ENCODE results near the gene DIPK2A. TPM values are rescaled to one million over a fixed set of nuclear protein-coding genes. Genes with fewer than 3 reads are reported as not detected.

DIPK2A gene
- total RNA-seq, 1 experiment from 2014 or later: 11.0 TPM

DNA sequence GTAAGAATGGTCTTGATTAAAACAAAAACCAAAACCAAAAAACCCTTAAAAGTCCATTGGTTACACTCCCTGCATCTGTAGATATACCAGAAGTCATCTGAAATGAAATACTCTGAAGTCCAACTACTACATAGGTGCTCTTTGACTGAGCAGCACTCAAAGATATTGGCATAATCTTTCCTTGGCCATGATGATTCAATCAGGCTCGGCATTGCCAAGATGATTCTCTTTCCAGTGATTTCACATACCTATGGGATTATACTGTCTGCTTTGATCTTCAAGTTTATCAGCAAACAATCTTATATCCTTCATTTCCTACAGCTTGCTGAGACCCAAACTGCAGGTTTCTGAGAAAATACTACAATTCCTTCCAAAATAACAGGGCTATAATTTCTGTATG, 35.9 kb upstream of the DIPK2A start:
- H3K4me2 ChIP-seq (ENCODE audit: low read length): no peak overlapping the region
- no peaks in the 10 kb centered on the region for H3K9me3 ChIP-seq (ENCODE audit: control insufficient read depth in 1 of 2, insufficient read depth in 1 of 2, low read depth in 1 of 2, low read length in 2 of 2)
- no peaks in the 10 kb centered on the region for H4K20me1 ChIP-seq (ENCODE audit: insufficient read depth)
- ChIA-PET POLR2A (no interaction called here), CTCF (no interaction called here), RAD21 (ENCODE audit: low non-redundant PET in 1 of 2, low total read pairs in 2 of 2, uncharacterized antibody in 2 of 2, unreplicated experiment in 2 of 2) (no interaction called here)
- no peaks in the 10 kb centered on the region for H3K27me3 ChIP-seq (ENCODE audit: insufficient read depth, low read length)
- H3K79me2 ChIP-seq (ENCODE audit: insufficient read depth, low read length): no peaks in the 10 kb centered on the region
- TF ChIP-seq EZH2phosphoT487 (IDR thresholded peaks at IDR 0.05; ENCODE audit: borderline replicate concordance): no peak
- no peak for TF ChIP-seq YY1 (IDR thresholded peaks at IDR 0.05; ENCODE audit: extremely low read depth, insufficient replicate concordance, low read depth, low read length)
- no peak for TF ChIP-seq SIN3A (IDR thresholded peaks at IDR 0.05; ENCODE audit: low read depth)
- no peak for TF ChIP-seq TCF7L2 (IDR thresholded peaks at IDR 0.05; ENCODE audit: borderline replicate concordance, extremely low read depth, insufficient read depth, insufficient read length)
- no peak for TF ChIP-seq ZFX (IDR thresholded peaks at IDR 0.05)
- TF ChIP-seq CEBPB (IDR thresholded peaks at IDR 0.05; ENCODE audit: low read depth): no peak
- no peak for TF ChIP-seq ZNF274 (IDR thresholded peaks at IDR 0.05; ENCODE audit: low read depth, low read length)
- no peak for TF ChIP-seq POLR2AphosphoS5 (IDR thresholded peaks at IDR 0.05; ENCODE audit: low read depth, low read length)
- TF ChIP-seq, protein P1, sequence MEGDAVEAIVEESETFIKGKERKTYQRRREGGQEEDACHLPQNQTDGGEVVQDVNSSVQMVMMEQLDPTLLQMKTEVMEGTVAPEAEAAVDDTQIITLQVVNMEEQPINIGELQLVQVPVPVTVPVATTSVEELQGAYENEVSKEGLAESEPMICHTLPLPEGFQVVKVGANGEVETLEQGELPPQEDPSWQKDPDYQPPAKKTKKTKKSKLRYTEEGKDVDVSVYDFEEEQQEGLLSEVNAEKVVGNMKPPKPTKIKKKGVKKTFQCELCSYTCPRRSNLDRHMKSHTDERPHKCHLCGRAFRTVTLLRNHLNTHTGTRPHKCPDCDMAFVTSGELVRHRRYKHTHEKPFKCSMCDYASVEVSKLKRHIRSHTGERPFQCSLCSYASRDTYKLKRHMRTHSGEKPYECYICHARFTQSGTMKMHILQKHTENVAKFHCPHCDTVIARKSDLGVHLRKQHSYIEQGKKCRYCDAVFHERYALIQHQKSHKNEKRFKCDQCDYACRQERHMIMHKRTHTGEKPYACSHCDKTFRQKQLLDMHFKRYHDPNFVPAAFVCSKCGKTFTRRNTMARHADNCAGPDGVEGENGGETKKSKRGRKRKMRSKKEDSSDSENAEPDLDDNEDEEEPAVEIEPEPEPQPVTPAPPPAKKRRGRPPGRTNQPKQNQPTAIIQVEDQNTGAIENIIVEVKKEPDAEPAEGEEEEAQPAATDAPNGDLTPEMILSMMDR (IDR thresholded peaks at IDR 0.05 in 2 of 3, conservative IDR thresholded peaks at IDR 0.05 in 1 of 3; ENCODE audit: borderline replicate concordance in 1 of 3, insufficient read depth in 1 of 3, low read depth in 2 of 3, low read length in 2 of 3): no peak
- TF ChIP-seq RAD21 (IDR thresholded peaks at IDR 0.05; ENCODE audit: low read depth): no peak
- no peak for TF ChIP-seq EZH2 (IDR thresholded peaks at IDR 0.05)
- TF ChIP-seq, protein P2, sequence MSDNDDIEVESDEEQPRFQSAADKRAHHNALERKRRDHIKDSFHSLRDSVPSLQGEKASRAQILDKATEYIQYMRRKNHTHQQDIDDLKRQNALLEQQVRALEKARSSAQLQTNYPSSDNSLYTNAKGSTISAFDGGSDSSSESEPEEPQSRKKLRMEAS (IDR thresholded peaks at IDR 0.05): no peak
- TF ChIP-seq, protein P3, sequence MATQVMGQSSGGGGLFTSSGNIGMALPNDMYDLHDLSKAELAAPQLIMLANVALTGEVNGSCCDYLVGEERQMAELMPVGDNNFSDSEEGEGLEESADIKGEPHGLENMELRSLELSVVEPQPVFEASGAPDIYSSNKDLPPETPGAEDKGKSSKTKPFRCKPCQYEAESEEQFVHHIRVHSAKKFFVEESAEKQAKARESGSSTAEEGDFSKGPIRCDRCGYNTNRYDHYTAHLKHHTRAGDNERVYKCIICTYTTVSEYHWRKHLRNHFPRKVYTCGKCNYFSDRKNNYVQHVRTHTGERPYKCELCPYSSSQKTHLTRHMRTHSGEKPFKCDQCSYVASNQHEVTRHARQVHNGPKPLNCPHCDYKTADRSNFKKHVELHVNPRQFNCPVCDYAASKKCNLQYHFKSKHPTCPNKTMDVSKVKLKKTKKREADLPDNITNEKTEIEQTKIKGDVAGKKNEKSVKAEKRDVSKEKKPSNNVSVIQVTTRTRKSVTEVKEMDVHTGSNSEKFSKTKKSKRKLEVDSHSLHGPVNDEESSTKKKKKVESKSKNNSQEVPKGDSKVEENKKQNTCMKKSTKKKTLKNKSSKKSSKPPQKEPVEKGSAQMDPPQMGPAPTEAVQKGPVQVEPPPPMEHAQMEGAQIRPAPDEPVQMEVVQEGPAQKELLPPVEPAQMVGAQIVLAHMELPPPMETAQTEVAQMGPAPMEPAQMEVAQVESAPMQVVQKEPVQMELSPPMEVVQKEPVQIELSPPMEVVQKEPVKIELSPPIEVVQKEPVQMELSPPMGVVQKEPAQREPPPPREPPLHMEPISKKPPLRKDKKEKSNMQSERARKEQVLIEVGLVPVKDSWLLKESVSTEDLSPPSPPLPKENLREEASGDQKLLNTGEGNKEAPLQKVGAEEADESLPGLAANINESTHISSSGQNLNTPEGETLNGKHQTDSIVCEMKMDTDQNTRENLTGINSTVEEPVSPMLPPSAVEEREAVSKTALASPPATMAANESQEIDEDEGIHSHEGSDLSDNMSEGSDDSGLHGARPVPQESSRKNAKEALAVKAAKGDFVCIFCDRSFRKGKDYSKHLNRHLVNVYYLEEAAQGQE (IDR thresholded peaks at IDR 0.05; ENCODE audit: low read depth): no peak
- TF ChIP-seq POLR2A (IDR thresholded peaks at IDR 0.05; ENCODE audit: borderline replicate concordance, extremely low read depth, insufficient read depth, insufficient read length): no peak
- TF ChIP-seq SP1 (IDR thresholded peaks at IDR 0.05; ENCODE audit: low read depth): no peak
- TF ChIP-seq, protein P4, sequence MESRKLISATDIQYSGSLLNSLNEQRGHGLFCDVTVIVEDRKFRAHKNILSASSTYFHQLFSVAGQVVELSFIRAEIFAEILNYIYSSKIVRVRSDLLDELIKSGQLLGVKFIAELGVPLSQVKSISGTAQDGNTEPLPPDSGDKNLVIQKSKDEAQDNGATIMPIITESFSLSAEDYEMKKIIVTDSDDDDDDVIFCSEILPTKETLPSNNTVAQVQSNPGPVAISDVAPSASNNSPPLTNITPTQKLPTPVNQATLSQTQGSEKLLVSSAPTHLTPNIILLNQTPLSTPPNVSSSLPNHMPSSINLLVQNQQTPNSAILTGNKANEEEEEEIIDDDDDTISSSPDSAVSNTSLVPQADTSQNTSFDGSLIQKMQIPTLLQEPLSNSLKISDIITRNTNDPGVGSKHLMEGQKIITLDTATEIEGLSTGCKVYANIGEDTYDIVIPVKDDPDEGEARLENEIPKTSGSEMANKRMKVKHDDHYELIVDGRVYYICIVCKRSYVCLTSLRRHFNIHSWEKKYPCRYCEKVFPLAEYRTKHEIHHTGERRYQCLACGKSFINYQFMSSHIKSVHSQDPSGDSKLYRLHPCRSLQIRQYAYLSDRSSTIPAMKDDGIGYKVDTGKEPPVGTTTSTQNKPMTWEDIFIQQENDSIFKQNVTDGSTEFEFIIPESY (IDR thresholded peaks at IDR 0.05; ENCODE audit: extremely low read depth, insufficient replicate concordance, low read length): no peak
- TF ChIP-seq, protein P5, sequence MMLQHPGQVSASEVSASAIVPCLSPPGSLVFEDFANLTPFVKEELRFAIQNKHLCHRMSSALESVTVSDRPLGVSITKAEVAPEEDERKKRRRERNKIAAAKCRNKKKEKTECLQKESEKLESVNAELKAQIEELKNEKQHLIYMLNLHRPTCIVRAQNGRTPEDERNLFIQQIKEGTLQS (IDR thresholded peaks at IDR 0.05): no peak
- no peak for TF ChIP-seq FOSL1 (IDR thresholded peaks at IDR 0.05; ENCODE audit: low read depth)
- TF ChIP-seq ELF1 (IDR thresholded peaks at IDR 0.05; ENCODE audit: borderline replicate concordance, low read depth): no peak
- no peak for TF ChIP-seq SRF (IDR thresholded peaks at IDR 0.05; ENCODE audit: low read depth)
- H2AFZ ChIP-seq (ENCODE audit: low read depth, low read length, poor library complexity, severe bottlenecking): no peak overlapping the region
- intact Hi-C loops (cut with micrococcal nuclease): no loop called here
- DNase-seq (ENCODE audit: low read depth, low spot score): no peak
- H3K4me1 ChIP-seq (ENCODE audit: control insufficient read depth in 1 of 2, insufficient read depth in 2 of 2, low read length in 2 of 2): no peaks in the 10 kb centered on the region
- no peak overlapping the region for H3K4me3 ChIP-seq (replicated peaks in 1 of 2; ENCODE audit: low read depth in 1 of 2, low read length in 2 of 2)
- H3K9ac ChIP-seq (ENCODE audit: low read length): no peak overlapping the region
- no peak overlapping the region for H3K27ac ChIP-seq (ENCODE audit: low read depth, low read length)
- BruUV-seq (replicated peaks): no TSS peak
- H3K36me3 ChIP-seq (ENCODE audit: control insufficient read depth in 1 of 2, insufficient read depth in 2 of 2, low read length in 2 of 2): no peaks in the 10 kb centered on the region
- H3K9me2 ChIP-seq (ENCODE audit: insufficient read depth): no peaks in the 10 kb centered on the region
- no peak for ATAC-seq

All from HCT116 (cell line).